ENCODE data around the gene ALG14. TPM values are rescaled to one million over a fixed set of nuclear protein-coding genes. Genes with fewer than 3 reads are reported as not detected.
A peak's percentile ranks its signal among the peaks of the same experiment; 100 is the strongest.
"Not testable (repeated sequence)": the region's sequence is repeated elsewhere in the genome, so short reads cannot be mapped to it uniquely, and the experiment has no call there.

ALG14 gene
- total and polyA plus RNA-seq, 5 donors: 0.97 to 7.4 (median 3.7) TPM

DNA sequence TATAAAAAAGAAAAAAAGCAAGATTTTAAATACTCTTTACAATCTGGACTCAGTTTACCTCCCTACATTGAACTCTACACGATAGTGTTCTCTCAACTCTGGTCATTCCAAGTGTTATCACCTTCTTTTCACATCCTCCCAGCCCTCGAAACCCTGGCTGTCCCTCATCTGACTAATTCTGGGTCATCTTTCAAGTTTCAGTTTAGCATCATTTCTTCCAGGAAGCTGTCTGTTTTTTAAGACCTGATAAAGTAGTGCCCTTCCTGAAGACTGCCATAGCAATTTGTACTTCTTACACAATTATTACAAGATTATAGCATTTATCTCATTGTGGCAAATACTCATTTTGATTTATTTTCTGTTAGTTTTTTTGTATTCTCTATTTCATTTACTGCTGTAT, 1.2 kb downstream of the ALG14 start:
- no peak for DNase-seq
- intact Hi-C loops (cut with DNase I): loop anchor here in 2 of 4 donors (5.0 kb wide), 1 partner anchor 161 kb away; the partner anchor contains the start of gene RWDD3 (in 2 of the 2)

DNA sequence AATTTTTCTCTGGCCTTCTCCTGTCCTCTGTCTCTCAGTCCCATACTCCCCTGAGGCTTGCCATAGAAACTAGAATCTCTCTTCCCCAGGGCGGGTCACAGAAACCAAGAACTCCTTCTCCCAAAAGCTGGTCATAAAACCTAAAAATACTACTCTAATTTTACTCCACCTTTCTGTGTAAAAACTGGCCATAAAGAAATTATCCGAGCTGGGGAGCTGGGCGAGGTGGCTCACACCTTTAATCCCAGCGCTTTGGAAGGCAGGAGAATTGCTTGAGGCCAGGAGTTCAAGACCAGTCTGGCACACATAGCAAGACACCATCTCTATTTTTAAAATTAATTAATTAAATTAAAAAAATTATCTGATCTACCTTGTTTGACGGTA, 3.0 kb downstream of the ALG14 start:
- no peaks in the 10 kb centered on the region for H3K9me3 ChIP-seq (ENCODE audit: control insufficient read depth, low read length)
- H3K27ac ChIP-seq (ENCODE audit: low read length): no peak overlapping the region
- intact Hi-C loops (cut with DNase I): loop anchor here in 2 of 4 donors (5.0 kb wide), 1 partner anchor 163 kb away; the partner anchor contains the start of gene RWDD3 (in 2 of the 2)
- peaks cover 4% of the 10 kb centered on the region for H3K4me1 ChIP-seq (ENCODE audit: control insufficient read depth, insufficient read depth, low read length)
- no peak overlapping the region for H3K4me3 ChIP-seq (ENCODE audit: low read length)
- 95% methylated on average over 5 of the region's 5 CpGs for WGBS
- DNase-seq (no peak), ATAC-seq (no peak)
- no peaks in the 10 kb centered on the region for H3K27me3 ChIP-seq (ENCODE audit: control insufficient read depth, insufficient read depth)

More for the DNA sequence above, 1.2 kb downstream of the ALG14 start:
- Histone ChIP-seq H3K27me3 (ENCODE audit: control insufficient read depth, insufficient read depth) (no peaks in the 10 kb centered on the region), H3K4me1 (ENCODE audit: control insufficient read depth, insufficient read depth, low read length) (peaks cover 4% of the 10 kb centered on the region), H3K9me3 (ENCODE audit: control insufficient read depth, low read length) (no peaks in the 10 kb centered on the region), H3K27ac (ENCODE audit: low read length) (no peak overlapping the region), H3K4me3 (ENCODE audit: low read length) (peak overlapping the region; percentile 87)
- ATAC-seq: no peak
- 72% methylated on average over 2 of the region's 2 CpGs for WGBS

DNA sequence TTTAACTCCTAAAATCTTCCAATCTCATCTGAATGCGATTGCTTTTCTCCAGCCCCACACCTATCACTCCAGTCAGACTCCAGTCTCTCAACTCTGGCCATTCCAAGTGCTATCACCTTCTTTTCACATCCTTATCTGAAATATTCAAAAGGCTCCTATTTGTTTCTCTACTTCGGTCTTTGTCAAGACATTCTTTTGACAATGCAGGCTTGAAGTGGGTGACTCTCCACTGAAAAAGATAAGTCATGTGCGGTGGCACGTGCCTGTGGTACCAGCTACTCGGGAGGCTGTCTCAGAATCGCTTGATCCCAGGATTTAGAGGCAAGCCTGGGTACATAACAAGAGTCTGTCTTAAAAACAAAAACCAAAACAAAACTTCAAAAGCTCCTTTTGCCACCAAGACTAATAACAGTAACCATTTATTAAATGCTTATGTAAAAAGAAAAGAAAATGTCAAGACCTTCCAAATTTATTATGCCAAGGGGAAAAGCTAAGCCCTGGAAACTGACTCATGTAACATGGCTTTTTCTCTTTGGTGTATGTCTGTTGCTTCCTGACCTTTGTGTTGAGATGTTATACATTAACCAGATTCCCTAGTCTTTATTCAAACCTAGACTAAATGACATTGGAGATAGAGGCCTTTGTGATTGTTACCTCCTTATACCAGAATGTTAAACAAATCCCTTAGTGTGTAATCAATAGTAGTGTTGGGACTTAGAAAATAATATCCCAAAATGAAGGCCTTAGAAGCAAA, 3.6 kb downstream of the ALG14 start:
- WGBS: 80% methylated on average over 6 of the region's 6 CpGs
- intact Hi-C loops (cut with DNase I): no loop called here

GRCh38 chr1:95067568-95067967, 5.2 kb downstream of the ALG14 start:
- DNase-seq (no peak), ATAC-seq (no peak)
- no peaks in the 10 kb centered on the region for H3K9me3 ChIP-seq (ENCODE audit: control insufficient read depth, low read length)
- 70% methylated on average over 5 of the region's 5 CpGs for WGBS
- no peaks in the 10 kb centered on the region for H3K27me3 ChIP-seq (ENCODE audit: control insufficient read depth, insufficient read depth)
- no peak overlapping the region for H3K4me3 ChIP-seq (ENCODE audit: low read length)
- intact Hi-C loops (cut with DNase I): no loop called here
- H3K4me1 ChIP-seq (ENCODE audit: control insufficient read depth, insufficient read depth, low read length): peaks cover 1% of the 10 kb centered on the region
- H3K27ac ChIP-seq (ENCODE audit: low read length): no peak overlapping the region

More for the DNA sequence above, 3.6 kb downstream of the ALG14 start:
- H3K4me1 ChIP-seq (ENCODE audit: control insufficient read depth, insufficient read depth, low read length): peaks cover 4% of the 10 kb centered on the region
- H3K27me3 ChIP-seq (ENCODE audit: control insufficient read depth, insufficient read depth): no peaks in the 10 kb centered on the region
- no peak overlapping the region for H3K27ac ChIP-seq (ENCODE audit: low read length)
- no peak overlapping the region for H3K4me3 ChIP-seq (ENCODE audit: low read length)
- ATAC-seq: no peak
- H3K9me3 ChIP-seq (ENCODE audit: control insufficient read depth, low read length): no peaks in the 10 kb centered on the region
- no peak for DNase-seq

GRCh38 chr1:95067062-95067461, 5.7 kb downstream of the ALG14 start:
- Histone ChIP-seq H3K4me3 (ENCODE audit: low read length) (no peak overlapping the region), H3K9me3 (ENCODE audit: control insufficient read depth, low read length) (no peaks in the 10 kb centered on the region), H3K27me3 (ENCODE audit: control insufficient read depth, insufficient read depth) (no peaks in the 10 kb centered on the region), H3K27ac (ENCODE audit: low read length) (no peak overlapping the region), H3K4me1 (ENCODE audit: control insufficient read depth, insufficient read depth, low read length) (peaks cover 1% of the 10 kb centered on the region)
- no peak for DNase-seq
- 85% methylated on average over 2 of the region's 2 CpGs for WGBS
- intact Hi-C loops (cut with DNase I): no loop called here
- no peak for ATAC-seq

GRCh38 chr1:95061445-95062006, 11.2 kb downstream of the ALG14 start:
- Histone ChIP-seq H3K9me3 (ENCODE audit: control insufficient read depth, low read length) (no peaks in the 10 kb centered on the region), H3K27me3 (ENCODE audit: control insufficient read depth, insufficient read depth) (no peaks in the 10 kb centered on the region), H3K27ac (ENCODE audit: low read length) (no peak overlapping the region), H3K4me1 (ENCODE audit: control insufficient read depth, insufficient read depth, low read length) (no peaks in the 10 kb centered on the region), H3K4me3 (ENCODE audit: low read length) (no peak overlapping the region)
- DNase-seq (no peak), ATAC-seq (no peak)
- intact Hi-C loops (cut with DNase I): no loop called here
- WGBS: 48% methylated on average over 3 of the region's 3 CpGs

GRCh38 chr1:95058974-95059373, 13.8 kb downstream of the ALG14 start:
- Histone ChIP-seq H3K4me1 (ENCODE audit: control insufficient read depth, insufficient read depth, low read length) (no peaks in the 10 kb centered on the region), H3K4me3 (ENCODE audit: low read length) (no peak overlapping the region), H3K27me3 (ENCODE audit: control insufficient read depth, insufficient read depth) (no peaks in the 10 kb centered on the region), H3K27ac (ENCODE audit: low read length) (no peak overlapping the region), H3K9me3 (ENCODE audit: control insufficient read depth, low read length) (no peaks in the 10 kb centered on the region)
- peak in 1 of 2 donors; percentile 68 for ATAC-seq
- peak in 1 of 3 donors; percentile 33 for DNase-seq
- intact Hi-C loops (cut with DNase I): no loop called here
- WGBS: 62% methylated on average over 9 of the region's 9 CpGs

- Histone ChIP-seq H3K9me3 (ENCODE audit: control insufficient read depth, low read length) (no peaks in the 10 kb centered on the region), H3K27me3 (ENCODE audit: control insufficient read depth, insufficient read depth) (no peaks in the 10 kb centered on the region), H3K27ac (ENCODE audit: low read length) (no peak overlapping the region), H3K4me3 (ENCODE audit: low read length) (no peak overlapping the region), H3K4me1 (ENCODE audit: control insufficient read depth, insufficient read depth, low read length) (no peaks in the 10 kb centered on the region)
- DNase-seq (no peak), ATAC-seq (no peak)
- intact Hi-C loops (cut with DNase I): no loop called here
- WGBS: 93% methylated on average over 6 of the region's 6 CpGs
These were observed 15.4 kb downstream of the ALG14 start for GRCh38 chr1:95057351-95057750.

- Histone ChIP-seq H3K27me3 (ENCODE audit: control insufficient read depth, insufficient read depth) (no peaks in the 10 kb centered on the region), H3K4me3 (ENCODE audit: low read length) (no peak overlapping the region), H3K4me1 (ENCODE audit: control insufficient read depth, insufficient read depth, low read length) (peaks cover 1% of the 10 kb centered on the region), H3K9me3 (ENCODE audit: control insufficient read depth, low read length) (no peaks in the 10 kb centered on the region), H3K27ac (ENCODE audit: low read length) (no peak overlapping the region)
- no peak for DNase-seq
- intact Hi-C loops (cut with DNase I): loop anchor here in 1 of 4 donors (10.0 kb wide), 1 partner anchor 125 kb away; the partner anchor contains the start of gene CNN3
- 44% methylated on average over 5 of the region's 5 CpGs for WGBS
- no peak for ATAC-seq
These were observed 22.8 kb downstream of the ALG14 start for GRCh38 chr1:95049935-95050334.

DNA sequence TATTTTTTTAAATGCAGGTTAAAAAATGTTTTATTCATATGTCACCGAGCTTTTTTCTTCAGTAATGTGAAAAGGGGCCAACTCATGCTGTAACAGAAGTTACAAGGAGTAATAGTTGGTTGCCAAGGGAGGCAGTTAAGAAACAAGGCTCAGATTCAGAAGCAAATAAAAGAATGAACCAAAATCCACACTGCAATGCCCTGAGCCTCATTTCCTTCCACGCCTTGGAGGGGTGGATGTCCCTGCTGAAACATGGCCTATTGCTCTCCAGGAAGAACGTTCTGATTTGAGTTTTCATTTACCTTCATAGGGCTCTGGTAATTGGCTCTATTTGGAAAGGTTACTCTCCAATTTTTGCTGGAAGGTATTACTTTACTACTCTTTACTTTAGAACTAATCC, 24.4 kb downstream of the ALG14 start:
- Histone ChIP-seq H3K27me3 (ENCODE audit: control insufficient read depth, insufficient read depth) (no peaks in the 10 kb centered on the region), H3K27ac (ENCODE audit: low read length) (no peak overlapping the region), H3K9me3 (ENCODE audit: control insufficient read depth, low read length) (no peaks in the 10 kb centered on the region), H3K4me1 (ENCODE audit: control insufficient read depth, insufficient read depth, low read length) (peaks cover 1% of the 10 kb centered on the region), H3K4me3 (ENCODE audit: low read length) (no peak overlapping the region)
- WGBS: 68% methylated on average over 3 of the region's 3 CpGs
- DNase-seq (no peak), ATAC-seq (no peak)
- intact Hi-C loops (cut with DNase I): loop anchor here in 1 of 4 donors (10.0 kb wide), 1 partner anchor 124 kb away; the partner anchor contains the start of gene CNN3

DNA sequence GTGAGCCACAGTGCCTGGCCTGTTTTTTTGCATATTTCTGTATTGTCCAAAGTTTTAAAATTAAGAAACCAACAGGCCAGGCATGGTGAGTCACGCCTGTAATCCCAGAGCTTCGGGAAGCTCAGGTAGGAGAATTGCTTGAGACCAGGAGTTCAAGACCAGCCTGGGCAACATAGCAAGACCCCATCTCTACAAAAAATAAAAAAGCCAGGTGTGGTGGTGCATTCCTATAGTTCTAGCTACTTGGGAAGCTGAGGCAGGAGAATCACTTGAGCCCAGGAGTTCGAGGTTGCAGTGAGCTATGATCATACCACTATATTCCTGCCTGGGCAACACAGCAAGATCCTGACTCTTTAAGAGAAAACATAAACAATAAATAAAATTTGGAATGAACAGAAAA, 25.1 kb downstream of the ALG14 start:
- not testable (repeated sequence) for H3K4me1 ChIP-seq (ENCODE audit: control insufficient read depth, insufficient read depth, low read length); H3K27ac ChIP-seq (ENCODE audit: low read length); H3K4me3 ChIP-seq (ENCODE audit: low read length); H3K27me3 ChIP-seq (ENCODE audit: control insufficient read depth, insufficient read depth); H3K9me3 ChIP-seq (ENCODE audit: control insufficient read depth, low read length); DNase-seq; ATAC-seq
- intact Hi-C loops (cut with DNase I): loop anchor here in 1 of 4 donors (10.0 kb wide), 1 partner anchor 123 kb away; the partner anchor contains the start of gene CNN3
- WGBS: 95% methylated on average over 3 of the region's 3 CpGs
